ENCODE data around the gene GALNT18. TPM values are rescaled to one million over a fixed set of nuclear protein-coding genes. Genes with fewer than 3 reads are reported as not detected.

The GALNT18 gene
- total RNA-seq, 5 donors from 2014 or later (not counting 1 experiment from before 2014, with no cell fraction given), result 0.10 to 0.15 TPM; not detected in 3

- no peak overlapping the region for H3K4me3 ChIP-seq (ENCODE audit: control insufficient read depth in 1 of 2, extremely low read depth in 1 of 2, low read length in 1 of 2)
- ATAC-seq (replicated peaks in 1 of 4) (no peak), DNase-seq (no peak)
- CTCF ChIA-PET, result no interaction called here
- no peak overlapping the region for H3K27ac ChIP-seq (ENCODE audit: low read length)
- no peaks in the 10 kb centered on the region for H3K9me3 ChIP-seq
- no peaks in the 10 kb centered on the region for H3K36me3 ChIP-seq (ENCODE audit: control insufficient read depth in 2 of 2, extremely low read depth in 1 of 2, insufficient read depth in 1 of 2, low read length in 1 of 2)
- H3K27ac Mint-ChIP-seq, result no peak overlapping the region
- no peaks in the 10 kb centered on the region for H3K36me3 Mint-ChIP-seq
- WGBS (ENCODE audit: insufficient coverage), result 100% methylated on average over 1 of the region's 3 CpGs
- H3K27me3 Mint-ChIP-seq, result peaks cover 0 to 4% of the 10 kb centered on the region in 2 donors
- POLR2A ChIA-PET, result no interaction called here
- H3K27me3 ChIP-seq (replicated peaks in 1 of 2; ENCODE audit: control insufficient read depth in 2 of 2, extremely low read depth in 1 of 2, insufficient read depth in 2 of 2, low read length in 1 of 2), result peaks cover 0 to 4% of the 10 kb centered on the region in 2 experiments
- no peaks in the 10 kb centered on the region for H3K4me1 Mint-ChIP-seq
- H3K4me1 ChIP-seq (ENCODE audit: control insufficient read depth in 1 of 2, extremely low read depth in 1 of 2, insufficient read depth in 2 of 2, low read length in 2 of 2), result no peaks in the 10 kb centered on the region
- no peak overlapping the region for H3K4me3 Mint-ChIP-seq
- no peaks in the 10 kb centered on the region for H3K9me3 Mint-ChIP-seq
Measured at GRCh38 chr11:11316651-11317230, 305.1 kb downstream of the GALNT18 start.

- H3K4me1 ChIP-seq (ENCODE audit: control insufficient read depth in 1 of 2, extremely low read depth in 1 of 2, insufficient read depth in 2 of 2, low read length in 2 of 2), result no peaks in the 10 kb centered on the region
- ATAC-seq (replicated peaks in 1 of 4) (no peak), DNase-seq (no peak)
- no peak overlapping the region for H3K4me3 ChIP-seq (ENCODE audit: control insufficient read depth in 1 of 2, extremely low read depth in 1 of 2, low read length in 1 of 2)
- Mint-ChIP-seq H3K27me3 (peaks cover 0 to 3% of the 10 kb centered on the region in 2 donors), H3K9me3 (peaks cover 0 to 3% (median 0%) of the 10 kb centered on the region in 3 donors), H3K4me3 (no peak overlapping the region), H3K36me3 (no peaks in the 10 kb centered on the region), H3K27ac (no peak overlapping the region), H3K4me1 (peaks cover 7 to 8% (median 8%) of the 10 kb centered on the region in 3 donors)
- H3K27me3 ChIP-seq (replicated peaks in 1 of 2; ENCODE audit: control insufficient read depth in 2 of 2, extremely low read depth in 1 of 2, insufficient read depth in 2 of 2, low read length in 1 of 2), result no peaks in the 10 kb centered on the region
- H3K9me3 ChIP-seq, result no peaks in the 10 kb centered on the region
- no peaks in the 10 kb centered on the region for H3K36me3 ChIP-seq (ENCODE audit: control insufficient read depth in 2 of 2, extremely low read depth in 1 of 2, insufficient read depth in 1 of 2, low read length in 1 of 2)
- ChIA-PET POLR2A (interaction anchor here in 1 of 2 donors (0.5 kb wide), 1 partner anchor 168 kb away, joined by 3 read pairs; no protein-coding TSS in a partner anchor), CTCF (interaction anchor here in 1 of 2 donors (0.7 kb wide), 1 partner anchor 1243 kb away, joined by 3 read pairs; no protein-coding TSS in a partner anchor)
- 80% methylated on average over 4 of the region's 6 CpGs for WGBS (ENCODE audit: insufficient coverage)
- no peak overlapping the region for H3K27ac ChIP-seq (ENCODE audit: low read length)
Measured at GRCh38 chr11:11313902-11314692, 307.7 kb downstream of the GALNT18 start.

GRCh38 chr11:11313426-11313825 lies 308.4 kb downstream of the GALNT18 start:
- ChIA-PET CTCF (no interaction called here), POLR2A (no interaction called here)
- 100% methylated on average over 1 of the region's 1 CpG for WGBS (ENCODE audit: insufficient coverage)
- Histone ChIP-seq H3K9me3 (no peaks in the 10 kb centered on the region), H3K27ac (ENCODE audit: low read length) (no peak overlapping the region), H3K4me3 (ENCODE audit: control insufficient read depth in 1 of 2, extremely low read depth in 1 of 2, low read length in 1 of 2) (no peak overlapping the region), H3K4me1 (ENCODE audit: control insufficient read depth in 1 of 2, extremely low read depth in 1 of 2, insufficient read depth in 2 of 2, low read length in 2 of 2) (no peaks in the 10 kb centered on the region), H3K27me3 (replicated peaks in 1 of 2; ENCODE audit: control insufficient read depth in 2 of 2, extremely low read depth in 1 of 2, insufficient read depth in 2 of 2, low read length in 1 of 2) (no peaks in the 10 kb centered on the region), H3K36me3 (ENCODE audit: control insufficient read depth in 2 of 2, extremely low read depth in 1 of 2, insufficient read depth in 1 of 2, low read length in 1 of 2) (no peaks in the 10 kb centered on the region)
- H3K27me3 Mint-ChIP-seq, result peaks cover 3% of the 10 kb centered on the region in 2 donors
- H3K27ac Mint-ChIP-seq, result no peak overlapping the region
- no peak overlapping the region for H3K4me3 Mint-ChIP-seq
- H3K36me3 Mint-ChIP-seq, result no peaks in the 10 kb centered on the region
- H3K9me3 Mint-ChIP-seq, result peaks cover 0 to 3% (median 0%) of the 10 kb centered on the region in 3 donors
- DNase-seq, result no peak
- H3K4me1 Mint-ChIP-seq, result peaks cover 7 to 8% (median 8%) of the 10 kb centered on the region in 3 donors
- ATAC-seq (replicated peaks in 1 of 4), result no peak

- ChIA-PET CTCF (no interaction called here), POLR2A (no interaction called here)
- Mint-ChIP-seq H3K9me3 (peaks cover 0 to 3% (median 0%) of the 10 kb centered on the region in 3 donors), H3K4me1 (peaks cover 7 to 8% (median 8%) of the 10 kb centered on the region in 3 donors), H3K4me3 (no peak overlapping the region), H3K36me3 (no peaks in the 10 kb centered on the region), H3K27me3 (peaks cover 3 to 5% of the 10 kb centered on the region in 2 donors), H3K27ac (no peak overlapping the region)
- Histone ChIP-seq H3K27ac (ENCODE audit: low read length) (no peak overlapping the region), H3K36me3 (ENCODE audit: control insufficient read depth in 2 of 2, extremely low read depth in 1 of 2, insufficient read depth in 1 of 2, low read length in 1 of 2) (no peaks in the 10 kb centered on the region), H3K4me3 (ENCODE audit: control insufficient read depth in 1 of 2, extremely low read depth in 1 of 2, low read length in 1 of 2) (no peak overlapping the region), H3K9me3 (no peaks in the 10 kb centered on the region), H3K4me1 (ENCODE audit: control insufficient read depth in 1 of 2, extremely low read depth in 1 of 2, insufficient read depth in 2 of 2, low read length in 2 of 2) (no peaks in the 10 kb centered on the region), H3K27me3 (replicated peaks in 1 of 2; ENCODE audit: control insufficient read depth in 2 of 2, extremely low read depth in 1 of 2, insufficient read depth in 2 of 2, low read length in 1 of 2) (no peaks in the 10 kb centered on the region)
- no CpG with 5 or more reads among the region's 1 CpG for WGBS (ENCODE audit: insufficient coverage)
- no peak for DNase-seq
- ATAC-seq (replicated peaks in 1 of 4), result no peak
Measured at GRCh38 chr11:11312738-11313137, 309.1 kb downstream of the GALNT18 start.

GRCh38 chr11:11311169-11311568 lies 310.6 kb downstream of the GALNT18 start:
- H3K4me1 Mint-ChIP-seq, result peaks cover 7 to 8% (median 8%) of the 10 kb centered on the region in 3 donors
- H3K36me3 ChIP-seq (ENCODE audit: control insufficient read depth in 2 of 2, extremely low read depth in 1 of 2, insufficient read depth in 1 of 2, low read length in 1 of 2), result no peaks in the 10 kb centered on the region
- H3K4me3 Mint-ChIP-seq, result no peak overlapping the region
- DNase-seq (peak in 1 of 35 experiments; percentile 6), ATAC-seq (replicated peaks in 1 of 4) (peak in 1 of 4 experiments; percentile 30)
- H3K36me3 Mint-ChIP-seq, result no peaks in the 10 kb centered on the region
- H3K27me3 ChIP-seq (replicated peaks in 1 of 2; ENCODE audit: control insufficient read depth in 2 of 2, extremely low read depth in 1 of 2, insufficient read depth in 2 of 2, low read length in 1 of 2), result no peaks in the 10 kb centered on the region
- no peaks in the 10 kb centered on the region for H3K4me1 ChIP-seq (ENCODE audit: control insufficient read depth in 1 of 2, extremely low read depth in 1 of 2, insufficient read depth in 2 of 2, low read length in 2 of 2)
- H3K9me3 Mint-ChIP-seq, result peaks cover 0 to 3% (median 0%) of the 10 kb centered on the region in 3 donors
- H3K27ac ChIP-seq (ENCODE audit: low read length), result no peak overlapping the region
- peaks cover 3 to 5% of the 10 kb centered on the region in 2 donors for H3K27me3 Mint-ChIP-seq
- ChIA-PET CTCF (interaction anchor here in 1 of 2 donors (0.6 kb wide), 1 partner anchor 1766 kb away, joined by 3 read pairs; no protein-coding TSS in a partner anchor), POLR2A (no interaction called here)
- H3K9me3 ChIP-seq, result no peaks in the 10 kb centered on the region
- H3K4me3 ChIP-seq (ENCODE audit: control insufficient read depth in 1 of 2, extremely low read depth in 1 of 2, low read length in 1 of 2), result no peak overlapping the region
- WGBS (ENCODE audit: insufficient coverage), result no CpG with 5 or more reads among the region's 3 CpGs
- no peak overlapping the region for H3K27ac Mint-ChIP-seq

- CTCF ChIA-PET, result no interaction called here
- 100% methylated on average over 1 of the region's 2 CpGs for WGBS (ENCODE audit: insufficient coverage)
- no peak overlapping the region for H3K27ac Mint-ChIP-seq
- ATAC-seq (replicated peaks in 1 of 4), result no peak
- POLR2A ChIA-PET, result no interaction called here
- Histone ChIP-seq H3K9me3 (no peaks in the 10 kb centered on the region), H3K4me1 (ENCODE audit: control insufficient read depth in 1 of 2, extremely low read depth in 1 of 2, insufficient read depth in 2 of 2, low read length in 2 of 2) (no peaks in the 10 kb centered on the region), H3K27me3 (replicated peaks in 1 of 2; ENCODE audit: control insufficient read depth in 2 of 2, extremely low read depth in 1 of 2, insufficient read depth in 2 of 2, low read length in 1 of 2) (no peaks in the 10 kb centered on the region), H3K27ac (ENCODE audit: low read length) (no peak overlapping the region), H3K36me3 (ENCODE audit: control insufficient read depth in 2 of 2, extremely low read depth in 1 of 2, insufficient read depth in 1 of 2, low read length in 1 of 2) (no peaks in the 10 kb centered on the region), H3K4me3 (ENCODE audit: control insufficient read depth in 1 of 2, extremely low read depth in 1 of 2, low read length in 1 of 2) (no peak overlapping the region)
- peaks cover 0 to 3% (median 0%) of the 10 kb centered on the region in 3 donors for H3K9me3 Mint-ChIP-seq
- H3K4me3 Mint-ChIP-seq, result no peak overlapping the region
- peaks cover 7 to 8% (median 8%) of the 10 kb centered on the region in 3 donors for H3K4me1 Mint-ChIP-seq
- DNase-seq, result no peak
- H3K27me3 Mint-ChIP-seq, result peaks cover 3 to 5% of the 10 kb centered on the region in 2 donors
- no peaks in the 10 kb centered on the region for H3K36me3 Mint-ChIP-seq
Measured at GRCh38 chr11:11309906-11310305, 311.9 kb downstream of the GALNT18 start.
